ENCODE data around the gene VPS13D. TPM values are rescaled to one million over a fixed set of nuclear protein-coding genes. Genes with fewer than 3 reads are reported as not detected.
A peak's percentile ranks its signal among the peaks of the same experiment; 100 is the strongest.
"Not testable (repeated sequence)": the region's sequence is repeated elsewhere in the genome, so short reads cannot be mapped to it uniquely, and the experiment has no call there.

VPS13D gene
- total RNA-seq, 1 experiment from 2014 or later: 29.0 TPM

- TF ChIP-seq STAT6 (CRISPR knock-in tag; conservative IDR thresholded peaks at IDR 0.05; ENCODE audit: low read depth) (no peak), CREB1 (CRISPR knock-in tag; IDR thresholded peaks at IDR 0.05) (no peak), ZNF138 (CRISPR knock-in tag; conservative IDR thresholded peaks at IDR 0.05) (no peak), ZNF532 (CRISPR knock-in tag; IDR thresholded peaks at IDR 0.05; ENCODE audit: borderline replicate concordance) (no peak), ZNF121 (CRISPR knock-in tag; IDR thresholded peaks at IDR 0.05) (no peak), ZNF423 (CRISPR knock-in tag; IDR thresholded peaks at IDR 0.05) (no peak), PRRX2 (CRISPR knock-in tag; IDR thresholded peaks at IDR 0.05) (no peak)
- TF ChIP-seq, protein P1, sequence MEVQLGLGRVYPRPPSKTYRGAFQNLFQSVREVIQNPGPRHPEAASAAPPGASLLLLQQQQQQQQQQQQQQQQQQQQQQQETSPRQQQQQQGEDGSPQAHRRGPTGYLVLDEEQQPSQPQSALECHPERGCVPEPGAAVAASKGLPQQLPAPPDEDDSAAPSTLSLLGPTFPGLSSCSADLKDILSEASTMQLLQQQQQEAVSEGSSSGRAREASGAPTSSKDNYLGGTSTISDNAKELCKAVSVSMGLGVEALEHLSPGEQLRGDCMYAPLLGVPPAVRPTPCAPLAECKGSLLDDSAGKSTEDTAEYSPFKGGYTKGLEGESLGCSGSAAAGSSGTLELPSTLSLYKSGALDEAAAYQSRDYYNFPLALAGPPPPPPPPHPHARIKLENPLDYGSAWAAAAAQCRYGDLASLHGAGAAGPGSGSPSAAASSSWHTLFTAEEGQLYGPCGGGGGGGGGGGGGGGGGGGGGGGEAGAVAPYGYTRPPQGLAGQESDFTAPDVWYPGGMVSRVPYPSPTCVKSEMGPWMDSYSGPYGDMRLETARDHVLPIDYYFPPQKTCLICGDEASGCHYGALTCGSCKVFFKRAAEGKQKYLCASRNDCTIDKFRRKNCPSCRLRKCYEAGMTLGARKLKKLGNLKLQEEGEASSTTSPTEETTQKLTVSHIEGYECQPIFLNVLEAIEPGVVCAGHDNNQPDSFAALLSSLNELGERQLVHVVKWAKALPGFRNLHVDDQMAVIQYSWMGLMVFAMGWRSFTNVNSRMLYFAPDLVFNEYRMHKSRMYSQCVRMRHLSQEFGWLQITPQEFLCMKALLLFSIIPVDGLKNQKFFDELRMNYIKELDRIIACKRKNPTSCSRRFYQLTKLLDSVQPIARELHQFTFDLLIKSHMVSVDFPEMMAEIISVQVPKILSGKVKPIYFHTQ (CRISPR knock-in tag; IDR thresholded peaks at IDR 0.05): no peak
These were observed 290.0 kb downstream of the VPS13D start (continued) for GRCh38 chr1:12519693-12520364.

DNA sequence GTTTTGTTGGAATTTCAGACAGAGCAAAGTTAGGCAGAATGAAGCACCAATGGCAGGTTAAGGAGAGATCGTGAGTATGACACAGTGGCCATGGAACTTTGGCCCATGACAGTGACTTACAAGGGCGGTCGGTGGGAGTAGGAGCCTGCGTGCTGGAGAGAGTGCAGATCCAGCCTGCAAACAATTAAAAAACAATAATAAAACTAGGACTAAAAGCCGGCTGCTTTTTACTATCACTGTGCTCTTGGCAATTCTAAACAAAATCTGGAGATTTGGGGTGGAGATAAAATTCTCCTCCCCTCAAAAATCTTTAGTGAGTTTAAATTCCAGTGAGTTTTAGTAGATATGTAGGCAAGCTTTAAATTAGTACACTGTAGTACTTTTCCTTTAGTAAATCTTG is 291.3 kb downstream of the VPS13D start:
- no peak for TF ChIP-seq IRF2 (CRISPR knock-in tag; IDR thresholded peaks at IDR 0.05; ENCODE audit: borderline replicate concordance, low read depth)
- TF ChIP-seq, protein P2, sequence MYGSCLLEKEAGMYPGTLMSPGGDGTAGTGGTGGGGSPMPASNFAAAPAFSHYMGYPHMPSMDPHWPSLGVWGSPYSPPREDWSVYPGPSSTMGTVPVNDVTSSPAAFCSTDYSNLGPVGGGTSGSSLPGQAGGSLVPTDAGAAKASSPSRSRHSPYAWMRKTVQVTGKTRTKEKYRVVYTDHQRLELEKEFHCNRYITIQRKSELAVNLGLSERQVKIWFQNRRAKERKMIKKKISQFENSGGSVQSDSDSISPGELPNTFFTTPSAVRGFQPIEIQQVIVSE (CRISPR knock-in tag; IDR thresholded peaks at IDR 0.05; ENCODE audit: borderline replicate concordance): no peak
- TF ChIP-seq TP53 (CRISPR knock-in tag; IDR thresholded peaks at IDR 0.05): no peak
- no peak for TF ChIP-seq NFATC4 (CRISPR knock-in tag; IDR thresholded peaks at IDR 0.05)
- TF ChIP-seq, protein P3, sequence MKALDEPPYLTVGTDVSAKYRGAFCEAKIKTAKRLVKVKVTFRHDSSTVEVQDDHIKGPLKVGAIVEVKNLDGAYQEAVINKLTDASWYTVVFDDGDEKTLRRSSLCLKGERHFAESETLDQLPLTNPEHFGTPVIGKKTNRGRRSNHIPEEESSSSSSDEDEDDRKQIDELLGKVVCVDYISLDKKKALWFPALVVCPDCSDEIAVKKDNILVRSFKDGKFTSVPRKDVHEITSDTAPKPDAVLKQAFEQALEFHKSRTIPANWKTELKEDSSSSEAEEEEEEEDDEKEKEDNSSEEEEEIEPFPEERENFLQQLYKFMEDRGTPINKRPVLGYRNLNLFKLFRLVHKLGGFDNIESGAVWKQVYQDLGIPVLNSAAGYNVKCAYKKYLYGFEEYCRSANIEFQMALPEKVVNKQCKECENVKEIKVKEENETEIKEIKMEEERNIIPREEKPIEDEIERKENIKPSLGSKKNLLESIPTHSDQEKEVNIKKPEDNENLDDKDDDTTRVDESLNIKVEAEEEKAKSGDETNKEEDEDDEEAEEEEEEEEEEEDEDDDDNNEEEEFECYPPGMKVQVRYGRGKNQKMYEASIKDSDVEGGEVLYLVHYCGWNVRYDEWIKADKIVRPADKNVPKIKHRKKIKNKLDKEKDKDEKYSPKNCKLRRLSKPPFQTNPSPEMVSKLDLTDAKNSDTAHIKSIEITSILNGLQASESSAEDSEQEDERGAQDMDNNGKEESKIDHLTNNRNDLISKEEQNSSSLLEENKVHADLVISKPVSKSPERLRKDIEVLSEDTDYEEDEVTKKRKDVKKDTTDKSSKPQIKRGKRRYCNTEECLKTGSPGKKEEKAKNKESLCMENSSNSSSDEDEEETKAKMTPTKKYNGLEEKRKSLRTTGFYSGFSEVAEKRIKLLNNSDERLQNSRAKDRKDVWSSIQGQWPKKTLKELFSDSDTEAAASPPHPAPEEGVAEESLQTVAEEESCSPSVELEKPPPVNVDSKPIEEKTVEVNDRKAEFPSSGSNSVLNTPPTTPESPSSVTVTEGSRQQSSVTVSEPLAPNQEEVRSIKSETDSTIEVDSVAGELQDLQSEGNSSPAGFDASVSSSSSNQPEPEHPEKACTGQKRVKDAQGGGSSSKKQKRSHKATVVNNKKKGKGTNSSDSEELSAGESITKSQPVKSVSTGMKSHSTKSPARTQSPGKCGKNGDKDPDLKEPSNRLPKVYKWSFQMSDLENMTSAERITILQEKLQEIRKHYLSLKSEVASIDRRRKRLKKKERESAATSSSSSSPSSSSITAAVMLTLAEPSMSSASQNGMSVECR (CRISPR knock-in tag; IDR thresholded peaks at IDR 0.05; ENCODE audit: borderline replicate concordance): no peak
- no peak for TF ChIP-seq ATF1 (CRISPR knock-in tag; IDR thresholded peaks at IDR 0.05)
- TF ChIP-seq ZNF219 (CRISPR knock-in tag; IDR thresholded peaks at IDR 0.05; ENCODE audit: borderline replicate concordance): no peak
- TF ChIP-seq ELF4 (CRISPR knock-in tag; IDR thresholded peaks at IDR 0.05; ENCODE audit: low read depth): no peak
- TF ChIP-seq SMAD3 (CRISPR knock-in tag; IDR thresholded peaks at IDR 0.05; ENCODE audit: borderline replicate concordance): no peak
- no peak for TF ChIP-seq TCF7 (CRISPR knock-in tag; IDR thresholded peaks at IDR 0.05; ENCODE audit: low read depth)
- CTCF ChIA-PET: interaction anchor here (0.8 kb wide), 1 partner anchor 138 kb away, joined by 3 read pairs; no protein-coding TSS in a partner anchor

GRCh38 chr1:12522780-12523179 is 292.9 kb downstream of the VPS13D start:
- H3K9me3 Mint-ChIP-seq; DNase-seq (ENCODE audit: low spot score); H3K27ac Mint-ChIP-seq; H3K4me3 Mint-ChIP-seq; POLR2A ChIA-PET; H3K36me3 Mint-ChIP-seq; H3K27me3 Mint-ChIP-seq (ENCODE audit: low read depth); CTCF ChIA-PET; H3K4me1 Mint-ChIP-seq; ATAC-seq: not testable (repeated sequence)

More for the DNA sequence above, 291.3 kb downstream of the VPS13D start:
- 0 out of 2 replicates have a peak, but pooled peaks cover 4% of the 10 kb centered on the region for H3K27me3 Mint-ChIP-seq (ENCODE audit: low read depth)
- ATAC-seq (no peak), DNase-seq (ENCODE audit: low spot score) (no peak)
- no peak overlapping the region for H3K4me3 Mint-ChIP-seq
- H3K36me3 Mint-ChIP-seq: no peaks in the 10 kb centered on the region
- POLR2A ChIA-PET: no interaction called here
- H3K4me1 Mint-ChIP-seq: peaks cover 2% of the 10 kb centered on the region; the same call in 1 of the 2 replicates
- H3K9me3 Mint-ChIP-seq: peaks cover 6% of the 10 kb centered on the region
- peak overlapping the region; percentile 29; the same call in 1 of the 2 replicates for H3K27ac Mint-ChIP-seq

Data from WTC11 (cell line).